Thymus (tissue), 11 donors: Measurements from ENCODE around the gene SAE1. TPM values are rescaled to one million over a fixed set of nuclear protein-coding genes. Genes with fewer than 3 reads are reported as not detected.

Experiments
- DNase-seq, 9 donors: peaks; one replicate each; pipeline ENCODE4 v3.0.0-alpha.2; 2013; ENCODE audit warnings: low spot score in 9 of 9, low read depth in 6 of 9, missing footprints in 1 of 9
- H3K27ac ChIP-seq, 2 donors: one replicate each; pipeline ENCODE4 v1.5.1; 2013; ENCODE audit warnings: control low read depth in 1 of 2, low read depth in 1 of 2, low read length in 1 of 2, mild to moderate bottlenecking in 1 of 2, moderate library complexity in 1 of 2
- H3K27me3 ChIP-seq, 2 donors: one replicate each; pipeline ENCODE4 v1.5.1; 2013; ENCODE audit warnings: low read length in 1 of 2; ENCODE audit not compliant: control insufficient read depth in 2 of 2, insufficient read depth in 1 of 2
- H3K36me3 ChIP-seq, 2 donors: one replicate each; pipeline ENCODE4 v1.5.1; 2013; ENCODE audit warnings: low read length in 1 of 2, mild to moderate bottlenecking in 1 of 2, moderate library complexity in 1 of 2; ENCODE audit not compliant: control insufficient read depth in 2 of 2, insufficient read depth in 2 of 2
- H3K4me1 ChIP-seq, 2 donors: one replicate each; pipeline ENCODE4 v1.5.1; 2013; ENCODE audit warnings: low read length in 2 of 2; ENCODE audit not compliant: control insufficient read depth in 2 of 2, insufficient read depth in 2 of 2
- H3K4me3 ChIP-seq, 2 donors: one replicate each; pipeline ENCODE4 v1.5.1; 2013; ENCODE audit warnings: low read length in 2 of 2, control low read depth in 1 of 2, mild to moderate bottlenecking in 1 of 2
- H3K9me3 ChIP-seq, 2 donors: one replicate each; pipeline ENCODE4 v1.5.1; 2013; ENCODE audit warnings: low read length in 1 of 2, mild to moderate bottlenecking in 1 of 2; ENCODE audit not compliant: control insufficient read depth in 2 of 2, insufficient read depth in 1 of 2
- WGBS: extraction: QIAGEN DNeasy Blood & Tissue Kit; methylation state at CpG from one replicate; pipeline ENCODE4 v1.1.7; 2013; 5-methylcytosine and 5-hydroxymethylcytosine counted together
- polyA plus RNA-seq: library from polyadenylated mRNA; stranded (reverse); fragments of 200-250 nt; gene quantifications from one replicate; pipeline ENCODE4 v1.2.3, GENCODE V29; 2013
- total RNA-seq: library from RNA; stranded (reverse); fragments of 120-200 nt; gene quantifications from one replicate; pipeline ENCODE4 v1.2.4, GENCODE V29; 2013
- donor health status: healthy.

The SAE1 gene
- total and polyA plus RNA-seq, 2 donors, result 40.5 to 93.3 TPM

DNA sequence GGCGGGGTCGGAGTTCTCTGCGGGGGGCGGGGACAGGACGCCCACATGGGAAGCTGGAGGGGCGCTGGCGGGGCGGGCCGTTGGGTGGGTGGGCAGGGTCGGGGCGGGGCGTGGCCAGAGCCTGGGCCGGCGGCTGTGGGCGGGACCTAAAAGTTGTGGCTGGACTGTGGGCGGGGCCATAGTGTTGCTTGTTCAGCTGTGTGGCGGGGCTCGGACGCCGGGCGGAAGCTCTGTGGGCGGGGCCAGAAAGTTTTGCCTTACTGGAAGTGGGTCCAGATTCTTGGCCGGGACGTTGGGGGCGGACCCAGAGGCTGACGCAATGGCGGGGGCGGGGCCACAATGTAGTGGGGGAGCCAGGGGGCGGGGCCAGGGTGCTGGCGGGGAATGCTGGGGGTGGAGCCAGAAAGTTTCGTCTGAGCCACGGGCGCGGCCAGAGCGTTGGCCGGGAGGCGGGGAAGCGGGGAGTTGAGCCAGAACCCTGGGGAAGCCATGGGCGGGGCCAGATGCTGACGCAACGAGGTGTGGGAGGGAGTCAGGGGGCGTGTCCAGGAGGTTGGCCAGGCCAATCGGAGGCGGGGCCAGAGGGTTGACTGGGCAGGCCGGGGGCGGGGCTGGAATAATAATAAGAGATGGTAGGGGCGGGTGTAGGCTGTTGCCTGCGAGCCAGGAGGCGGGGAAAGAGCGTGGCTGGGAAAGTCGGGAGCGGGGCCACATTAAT lies 126.2 kb downstream of the SAE1 start:
- peak overlapping the region; percentile 56 to 83 for H3K4me3 ChIP-seq
- 2% methylated on average over 52 of the region's 52 CpGs for WGBS
- DNase-seq, result peak; percentile 88 to 99 (median 96)
- H3K27ac ChIP-seq, result peak overlapping the region; percentile 90 to 91
- peaks cover 10 to 18% of the 10 kb centered on the region in 2 donors for H3K4me1 ChIP-seq
- peaks cover 30 to 33% of the 10 kb centered on the region in 2 donors for H3K36me3 ChIP-seq
- H3K9me3 ChIP-seq, result peaks cover 0 to 4% of the 10 kb centered on the region in 2 donors
- no peaks in the 10 kb centered on the region for H3K27me3 ChIP-seq

DNA sequence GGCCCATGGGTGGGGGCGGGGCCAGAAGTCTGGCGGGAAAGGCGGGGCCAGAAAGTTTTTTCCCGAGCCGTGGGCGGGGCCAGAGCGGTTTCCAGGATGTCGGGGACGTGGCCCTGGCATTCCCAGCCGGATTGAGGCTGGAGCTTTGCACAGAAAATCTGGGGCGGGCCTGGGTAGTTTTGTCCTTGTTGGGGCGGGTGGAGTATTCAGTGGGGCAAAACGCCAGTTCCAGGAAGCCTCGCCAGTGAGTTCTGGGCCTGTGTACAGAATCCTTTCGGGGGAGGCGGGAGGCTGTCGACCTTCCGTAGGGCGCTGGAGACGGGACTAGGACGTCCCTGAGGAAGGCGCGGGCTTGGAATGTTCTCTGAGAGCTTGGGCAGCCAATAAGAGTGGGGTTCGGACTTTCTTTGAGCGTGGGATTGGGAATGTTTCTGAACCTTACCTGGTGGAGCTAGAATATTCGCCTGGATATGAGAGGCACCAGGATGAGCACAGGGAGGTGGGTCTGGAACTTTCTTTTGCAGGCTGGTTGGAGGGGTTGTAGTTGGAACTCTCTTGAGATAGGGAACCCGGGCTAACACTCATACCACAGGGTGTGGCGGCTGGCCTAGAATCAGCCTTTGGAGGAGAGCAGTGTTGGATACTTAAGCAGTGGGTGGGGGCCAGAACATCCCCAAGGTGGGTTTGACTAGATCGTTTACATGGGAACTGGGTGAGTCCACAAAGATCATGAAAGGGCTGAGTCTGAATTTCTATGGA lies 127.0 kb downstream of the SAE1 start:
- no peak for DNase-seq
- Histone ChIP-seq H3K27me3 (no peaks in the 10 kb centered on the region), H3K4me1 (peaks cover 10 to 18% of the 10 kb centered on the region in 2 donors), H3K27ac (peak overlapping the region; percentile 44 to 90), H3K36me3 (peaks cover 30 to 39% of the 10 kb centered on the region in 2 donors), H3K4me3 (peak overlapping the region; percentile 56 to 83), H3K9me3 (peaks cover 0 to 4% of the 10 kb centered on the region in 2 donors)
- 14% methylated on average over 29 of the region's 29 CpGs for WGBS

DNA sequence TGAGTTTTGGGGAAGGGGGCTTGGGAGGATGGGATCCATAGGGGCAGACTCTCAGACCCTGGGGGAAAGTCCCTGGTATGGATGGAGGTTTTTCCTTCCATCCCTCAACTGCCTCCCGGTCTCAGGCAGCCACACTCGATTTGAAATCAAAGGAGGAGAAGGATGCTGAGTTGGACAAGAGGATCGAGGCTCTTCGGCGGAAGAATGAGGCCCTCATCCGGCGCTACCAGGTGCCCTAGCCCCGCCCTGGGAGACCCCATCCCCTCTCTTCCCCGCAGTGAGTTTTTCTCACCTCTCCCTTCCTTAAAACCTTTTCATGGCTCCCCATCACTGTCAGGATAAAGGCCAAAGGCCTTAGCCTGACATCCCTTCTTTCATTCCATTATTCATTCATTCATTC lies 127.8 kb downstream of the SAE1 start:
- no peak overlapping the region for H3K27ac ChIP-seq
- WGBS, result 96% methylated on average over 9 of the region's 9 CpGs
- H3K36me3 ChIP-seq, result peaks cover 34 to 40% of the 10 kb centered on the region in 2 donors
- DNase-seq, result no peak
- H3K9me3 ChIP-seq, result peaks cover 0 to 4% of the 10 kb centered on the region in 2 donors
- no peaks in the 10 kb centered on the region for H3K27me3 ChIP-seq
- peaks cover 10 to 18% of the 10 kb centered on the region in 2 donors for H3K4me1 ChIP-seq
- H3K4me3 ChIP-seq, result no peak overlapping the region

DNA sequence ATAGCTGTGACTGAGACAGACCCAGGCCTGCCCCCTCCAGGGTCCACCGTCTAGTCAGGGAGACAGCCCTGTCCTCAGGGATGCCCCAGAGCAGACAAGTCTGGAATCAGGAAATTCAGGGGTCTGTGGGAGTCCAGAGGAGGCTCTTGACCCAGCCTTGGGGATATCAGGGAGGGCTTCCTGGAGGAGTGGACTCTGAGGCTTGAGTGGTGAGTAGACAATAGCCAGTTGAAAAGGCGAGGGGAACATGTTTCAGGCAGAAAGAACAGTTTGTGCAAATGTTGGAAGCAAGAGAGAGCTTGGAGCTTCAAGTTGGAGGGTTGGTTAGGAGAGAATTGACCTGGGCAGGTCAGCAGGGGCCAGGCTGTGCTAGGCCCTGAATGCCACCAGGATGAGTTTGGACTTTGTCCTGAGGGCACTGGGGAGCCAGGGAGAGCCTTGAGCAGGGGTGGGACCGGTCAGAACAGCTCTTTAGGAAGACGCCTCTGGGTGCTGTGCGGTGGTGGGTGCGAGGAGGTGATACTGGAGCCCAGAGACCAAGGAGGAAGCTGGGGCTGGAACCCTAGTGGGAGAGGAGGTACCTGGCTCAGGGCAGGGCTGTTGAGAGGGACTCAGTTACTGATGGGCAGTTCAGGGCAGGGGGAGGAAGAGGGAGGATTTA lies 128.4 kb downstream of the SAE1 start:
- no peaks in the 10 kb centered on the region for H3K27me3 ChIP-seq
- H3K4me1 ChIP-seq, result peaks cover 10 to 18% of the 10 kb centered on the region in 2 donors
- no peak overlapping the region for H3K27ac ChIP-seq
- H3K36me3 ChIP-seq, result peaks cover 34 to 41% of the 10 kb centered on the region in 2 donors
- peaks cover 0 to 4% of the 10 kb centered on the region in 2 donors for H3K9me3 ChIP-seq
- DNase-seq, result no peak
- H3K4me3 ChIP-seq, result no peak overlapping the region
- 99% methylated on average over 6 of the region's 6 CpGs for WGBS

Other genes with a start within 250 kb of the SAE1 start
- gene NPAS1, start 111.0 kb upstream of the SAE1 start, total RNA-seq, result 0.09 TPM
- 0.46 TPM for gene NPAS1, start 111.0 kb upstream of the SAE1 start, polyA plus RNA-seq
- gene TMEM160, start 82.2 kb upstream of the SAE1 start, total RNA-seq, result 31.4 TPM
- gene TMEM160, start 82.2 kb upstream of the SAE1 start, polyA plus RNA-seq, result 5.0 TPM
- gene ZC3H4, start 17.1 kb upstream of the SAE1 start, total RNA-seq, result 12.1 TPM
- gene ZC3H4, start 17.1 kb upstream of the SAE1 start, polyA plus RNA-seq, result 14.3 TPM
- gene BBC3, start 100.4 kb downstream of the SAE1 start, total RNA-seq, result 5.8 TPM
- gene BBC3, start 100.4 kb downstream of the SAE1 start, polyA plus RNA-seq, result 15.1 TPM
- 4.9 TPM for gene CCDC9, start 125.7 kb downstream of the SAE1 start, total RNA-seq
- 27.4 TPM for gene CCDC9, start 125.7 kb downstream of the SAE1 start, polyA plus RNA-seq
- 2.9 TPM for gene INAFM1, start 144.1 kb downstream of the SAE1 start, total RNA-seq
- gene INAFM1, start 144.1 kb downstream of the SAE1 start, polyA plus RNA-seq, result 11.1 TPM
- 2.2 TPM for gene C5AR1, start 179.0 kb downstream of the SAE1 start, total RNA-seq
- 17.8 TPM for gene C5AR1, start 179.0 kb downstream of the SAE1 start, polyA plus RNA-seq
- gene C5AR2, start 201.3 kb downstream of the SAE1 start, total RNA-seq, result 0.52 TPM
- gene C5AR2, start 201.3 kb downstream of the SAE1 start, polyA plus RNA-seq, result 0.78 TPM
- gene DHX34, start 218.5 kb downstream of the SAE1 start, total RNA-seq, result 5.2 TPM
- gene DHX34, start 218.5 kb downstream of the SAE1 start, polyA plus RNA-seq, result 16.0 TPM